ENCODE measurements around the gene OARD1. TPM values are rescaled to one million over a fixed set of nuclear protein-coding genes. Genes with fewer than 3 reads are reported as not detected.

OARD1 gene
- total and polyA plus RNA-seq, 8 donors = 14.9 to 56.4 (median 47.8) TPM

GRCh38 chr6:41063884-41064285 is 8.3 kb downstream of the OARD1 start:
- Histone ChIP-seq H3K9me3 (no peaks in the 10 kb centered on the region), H3K4me3 (no peak overlapping the region), H3K4me1 (peaks cover 0 to 7% of the 10 kb centered on the region in 2 donors), H3K27ac (no peak overlapping the region), H3K27me3 (no peaks in the 10 kb centered on the region), H3K36me3 (peaks cover 0 to 37% of the 10 kb centered on the region in 2 donors)
- TF ChIP-seq CTCF (IDR thresholded peaks at IDR 0.05) = no peak
- no peak for ATAC-seq
- intact Hi-C loops (cut with DNase I) = no loop called here
- no peak for DNase-seq

- ATAC-seq (no peak), DNase-seq (no peak)
- TF ChIP-seq CTCF (IDR thresholded peaks at IDR 0.05) = no peak
- Histone ChIP-seq H3K27ac (no peak overlapping the region), H3K9me3 (no peaks in the 10 kb centered on the region), H3K4me1 (peaks cover 0 to 7% of the 10 kb centered on the region in 2 donors), H3K4me3 (no peak overlapping the region), H3K36me3 (peaks cover 0 to 37% of the 10 kb centered on the region in 2 donors), H3K27me3 (no peaks in the 10 kb centered on the region)
- intact Hi-C loops (cut with DNase I) = no loop called here
These were observed 10.1 kb downstream of the OARD1 start for GRCh38 chr6:41062056-41062455.

- Histone ChIP-seq H3K4me1 (no peaks in the 10 kb centered on the region), H3K36me3 (peaks cover 0 to 35% of the 10 kb centered on the region in 2 donors), H3K9me3 (no peaks in the 10 kb centered on the region), H3K27me3 (no peaks in the 10 kb centered on the region), H3K27ac (no peak overlapping the region), H3K4me3 (no peak overlapping the region)
- no peak for DNase-seq
- intact Hi-C loops (cut with DNase I) = no loop called here
- no peak for TF ChIP-seq CTCF (IDR thresholded peaks at IDR 0.05)
- peak; percentile 46 for ATAC-seq
These were observed 10.9 kb downstream of the OARD1 start for GRCh38 chr6:41061196-41061726.

GRCh38 chr6:41059556-41059955 is 12.6 kb downstream of the OARD1 start:
- ATAC-seq = no peak

GRCh38 chr6:41058783-41059181 is 13.4 kb downstream of the OARD1 start:
- intact Hi-C loops (cut with DNase I) = no loop called here

More at GRCh38 chr6:41059556-41059955, 12.6 kb downstream of the OARD1 start:
- no peak for DNase-seq
- Histone ChIP-seq H3K27me3 (no peaks in the 10 kb centered on the region), H3K4me3 (no peak overlapping the region), H3K9me3 (no peaks in the 10 kb centered on the region), H3K4me1 (no peaks in the 10 kb centered on the region), H3K36me3 (peaks cover 0 to 19% of the 10 kb centered on the region in 2 donors), H3K27ac (no peak overlapping the region)
- TF ChIP-seq CTCF (IDR thresholded peaks at IDR 0.05) = no peak
- intact Hi-C loops (cut with DNase I) = no loop called here

More at GRCh38 chr6:41058783-41059181, 13.4 kb downstream of the OARD1 start:
- H3K36me3 ChIP-seq = peaks cover 0 to 12% of the 10 kb centered on the region in 2 donors
- no peaks in the 10 kb centered on the region for H3K27me3 ChIP-seq
- no peak for DNase-seq
- H3K4me1 ChIP-seq = no peaks in the 10 kb centered on the region
- no peak for TF ChIP-seq CTCF (IDR thresholded peaks at IDR 0.05)
- H3K27ac ChIP-seq = no peak overlapping the region
- ATAC-seq = no peak
- no peak overlapping the region for H3K4me3 ChIP-seq
- no peaks in the 10 kb centered on the region for H3K9me3 ChIP-seq
